WTC11 (cell line): ENCODE results near the gene ACIN1. TPM values are rescaled to one million over a fixed set of nuclear protein-coding genes. Genes with fewer than 3 reads are reported as not detected.

Source experiments
- ATAC-seq: fragments of 200-7000 bp; cut with Tn5 transposase; 2 replicates; pipeline ENCODE4 v1.10.0; 2021; ENCODE audit warnings: mild to moderate bottlenecking, moderate library complexity
- CTCF ChIA-PET: fragments of 300-600 bp; sonication (Branson Sonifier 250); formaldehyde crosslinking; loops from one replicate; lab custom pipeline; 2021; ENCODE audit warnings: antibody characterized with exemption; lab: Charles Lee
- POLR2A ChIA-PET: fragments of 350-600 bp; sonication (Branson Sonifier 250); formaldehyde crosslinking; loops from one replicate; lab custom pipeline; 2021; ENCODE audit warnings: antibody characterized with exemption; lab: Charles Lee
- DNase-seq: peaks from one replicate; pipeline ENCODE4 v3.0.0; 2021; ENCODE audit warnings: low spot score
- H3K27ac Mint-ChIP-seq: 2 replicates; pipeline ENCODE4 v1.8.0; 2021; ENCODE audit warnings: mixed read lengths
- H3K27me3 Mint-ChIP-seq: 2 replicates; pipeline ENCODE4 v1.8.0; 2021; ENCODE audit warnings: low read depth, mild to moderate bottlenecking, moderate library complexity, mixed read lengths
- H3K36me3 Mint-ChIP-seq: 2 replicates; pipeline ENCODE4 v1.8.0; 2021; ENCODE audit warnings: mixed read lengths
- H3K4me1 Mint-ChIP-seq: 2 replicates; pipeline ENCODE4 v1.8.0; 2022; ENCODE audit warnings: mixed read lengths
- H3K4me3 Mint-ChIP-seq: 2 replicates; pipeline ENCODE4 v1.8.0; 2021; ENCODE audit warnings: mild to moderate bottlenecking, moderate library complexity, mixed read lengths
- H3K9me3 Mint-ChIP-seq: 2 replicates; pipeline ENCODE4 v1.8.0; 2021; ENCODE audit warnings: mixed read lengths
- CTCF ChIP-seq: fragments of 200-600 bp; IDR thresholded peaks from 2 replicates; pipeline ENCODE4 v1.8.0; 2022; ENCODE audit warnings: antibody characterized with exemption
- ELF4 ChIP-seq: sonication (generic); formaldehyde crosslinking; IDR thresholded peaks from 2 replicates; pipeline ENCODE4 v1.8.1; 2022; ENCODE audit warnings: low read depth, mild to moderate bottlenecking, moderate library complexity, missing genetic modification reagents
- ESRRA ChIP-seq: sonication (generic); formaldehyde crosslinking; IDR thresholded peaks from 2 replicates; pipeline ENCODE4 v1.8.1; 2022; ENCODE audit warnings: mild to moderate bottlenecking, missing genetic modification reagents, borderline replicate concordance
- HMGXB4 ChIP-seq: sonication (generic); formaldehyde crosslinking; IDR thresholded peaks from 2 replicates; pipeline ENCODE4 v1.8.1; 2023; ENCODE audit warnings: mild to moderate bottlenecking, moderate library complexity, missing genetic modification reagents
- NFYB ChIP-seq: sonication (generic); formaldehyde crosslinking; conservative IDR thresholded peaks from 2 replicates; pipeline ENCODE4 v1.8.0; 2022; ENCODE audit warnings: low read depth, missing genetic modification reagents
- NR1H2 ChIP-seq: sonication (generic); formaldehyde crosslinking; IDR thresholded peaks from 2 replicates; pipeline ENCODE4 v1.9.0; 2021; ENCODE audit warnings: mild to moderate bottlenecking, moderate library complexity, missing genetic modification reagents
- NR2C2 ChIP-seq: sonication (generic); formaldehyde crosslinking; IDR thresholded peaks from 2 replicates; pipeline ENCODE4 v1.8.0; 2022; ENCODE audit warnings: mild to moderate bottlenecking, missing genetic modification reagents
- PREB ChIP-seq: sonication (generic); formaldehyde crosslinking; IDR thresholded peaks from 2 replicates; pipeline ENCODE4 v1.8.1; 2022; ENCODE audit warnings: mild to moderate bottlenecking, missing genetic modification reagents, moderate library complexity, borderline replicate concordance
- PRRX2 ChIP-seq: fragments of 250-450 bp; sonication (Bioruptor Pico); IDR thresholded peaks from 2 replicates; pipeline ENCODE4 v1.8.0; 2021; ENCODE audit warnings: mild to moderate bottlenecking
- TEAD4 ChIP-seq: sonication (generic); formaldehyde crosslinking; IDR thresholded peaks from 2 replicates; pipeline ENCODE4 v1.8.0; 2022; ENCODE audit warnings: mild to moderate bottlenecking, missing genetic modification reagents
- ZBTB21 ChIP-seq: sonication (generic); formaldehyde crosslinking; IDR thresholded peaks from 2 replicates; pipeline ENCODE4 v1.8.1; 2023; ENCODE audit warnings: mild to moderate bottlenecking, missing genetic modification reagents, borderline replicate concordance
- ZNF263 ChIP-seq: sonication (generic); formaldehyde crosslinking; IDR thresholded peaks from 2 replicates; pipeline ENCODE4 v1.8.1; 2022; ENCODE audit warnings: low read depth, mild to moderate bottlenecking, moderate library complexity, missing genetic modification reagents
- ZNF281 ChIP-seq: sonication (generic); formaldehyde crosslinking; IDR thresholded peaks from 2 replicates; pipeline ENCODE4 v1.8.0; 2023; ENCODE audit warnings: mild to moderate bottlenecking, missing genetic modification reagents
- ZNF671 ChIP-seq: fragments of 250-450 bp; sonication (Bioruptor Pico); IDR thresholded peaks from 2 replicates; pipeline ENCODE4 v1.8.0; 2021; ENCODE audit warnings: mild to moderate bottlenecking
- total RNA-seq: library from RNA; stranded (reverse); gene quantifications from 3 replicates; pipeline ENCODE4 v1.2.3, GENCODE V29; 2021
- TF ChIP-seq, protein P1 (sequence below): sonication (generic); formaldehyde crosslinking; IDR thresholded peaks from 2 replicates; pipeline ENCODE4 v1.8.0; 2023; ENCODE audit warnings: missing genetic modification reagents
- TF ChIP-seq, protein P2 (sequence below): sonication (generic); formaldehyde crosslinking; IDR thresholded peaks from 2 replicates; pipeline ENCODE4 v1.8.0; 2023; ENCODE audit warnings: missing genetic modification reagents, mild to moderate bottlenecking, borderline replicate concordance
- TF ChIP-seq, protein P3 (sequence below): fragments of 250-450 bp; sonication (Bioruptor Pico); IDR thresholded peaks from 2 replicates; pipeline ENCODE4 v1.9.0; 2021; ENCODE audit warnings: mild to moderate bottlenecking, borderline replicate concordance

ACIN1 gene
- total RNA-seq, 1 experiment from 2014 or later: 229 TPM

DNA sequence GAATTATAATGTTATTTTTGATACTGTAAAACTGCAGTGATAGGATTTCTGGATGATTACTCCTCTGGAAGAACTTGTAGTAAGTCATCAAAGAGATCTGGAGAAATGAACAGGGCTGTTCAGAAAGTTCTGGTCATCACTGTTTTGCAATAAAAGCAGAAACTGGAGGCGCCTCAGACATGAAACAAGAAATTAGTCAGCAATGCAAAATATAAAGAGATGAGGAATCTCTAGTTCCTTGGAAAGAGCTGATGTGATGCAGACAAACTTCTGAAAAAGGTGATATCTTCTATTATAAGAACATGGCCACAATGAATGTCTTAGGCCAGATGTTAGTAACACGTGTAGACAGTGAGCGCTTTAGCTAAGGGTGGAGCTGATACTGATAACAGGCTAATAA lies 9.5 kb downstream of the ACIN1 start:
- H3K27me3 Mint-ChIP-seq: no peaks in the 10 kb centered on the region
- POLR2A ChIA-PET: no interaction called here
- no peaks in the 10 kb centered on the region for H3K9me3 Mint-ChIP-seq
- TF ChIP-seq, protein P1, sequence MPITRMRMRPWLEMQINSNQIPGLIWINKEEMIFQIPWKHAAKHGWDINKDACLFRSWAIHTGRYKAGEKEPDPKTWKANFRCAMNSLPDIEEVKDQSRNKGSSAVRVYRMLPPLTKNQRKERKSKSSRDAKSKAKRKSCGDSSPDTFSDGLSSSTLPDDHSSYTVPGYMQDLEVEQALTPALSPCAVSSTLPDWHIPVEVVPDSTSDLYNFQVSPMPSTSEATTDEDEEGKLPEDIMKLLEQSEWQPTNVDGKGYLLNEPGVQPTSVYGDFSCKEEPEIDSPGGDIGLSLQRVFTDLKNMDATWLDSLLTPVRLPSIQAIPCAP (CRISPR knock-in tag): no peak
- TF ChIP-seq NFYB (CRISPR knock-in tag) (no peak), ZBTB21 (CRISPR knock-in tag) (no peak), ZNF671 (CRISPR knock-in tag) (no peak), TEAD4 (no peak), HMGXB4 (no peak), NR2C2 (no peak), ELF4 (CRISPR knock-in tag) (no peak), PRRX2 (CRISPR knock-in tag) (no peak), NR1H2 (CRISPR knock-in tag) (no peak), CTCF (no peak), PREB (CRISPR knock-in tag) (no peak), ZNF281 (no peak), ZNF263 (CRISPR knock-in tag) (no peak), ESRRA (CRISPR knock-in tag) (no peak)
- TF ChIP-seq, protein P2, sequence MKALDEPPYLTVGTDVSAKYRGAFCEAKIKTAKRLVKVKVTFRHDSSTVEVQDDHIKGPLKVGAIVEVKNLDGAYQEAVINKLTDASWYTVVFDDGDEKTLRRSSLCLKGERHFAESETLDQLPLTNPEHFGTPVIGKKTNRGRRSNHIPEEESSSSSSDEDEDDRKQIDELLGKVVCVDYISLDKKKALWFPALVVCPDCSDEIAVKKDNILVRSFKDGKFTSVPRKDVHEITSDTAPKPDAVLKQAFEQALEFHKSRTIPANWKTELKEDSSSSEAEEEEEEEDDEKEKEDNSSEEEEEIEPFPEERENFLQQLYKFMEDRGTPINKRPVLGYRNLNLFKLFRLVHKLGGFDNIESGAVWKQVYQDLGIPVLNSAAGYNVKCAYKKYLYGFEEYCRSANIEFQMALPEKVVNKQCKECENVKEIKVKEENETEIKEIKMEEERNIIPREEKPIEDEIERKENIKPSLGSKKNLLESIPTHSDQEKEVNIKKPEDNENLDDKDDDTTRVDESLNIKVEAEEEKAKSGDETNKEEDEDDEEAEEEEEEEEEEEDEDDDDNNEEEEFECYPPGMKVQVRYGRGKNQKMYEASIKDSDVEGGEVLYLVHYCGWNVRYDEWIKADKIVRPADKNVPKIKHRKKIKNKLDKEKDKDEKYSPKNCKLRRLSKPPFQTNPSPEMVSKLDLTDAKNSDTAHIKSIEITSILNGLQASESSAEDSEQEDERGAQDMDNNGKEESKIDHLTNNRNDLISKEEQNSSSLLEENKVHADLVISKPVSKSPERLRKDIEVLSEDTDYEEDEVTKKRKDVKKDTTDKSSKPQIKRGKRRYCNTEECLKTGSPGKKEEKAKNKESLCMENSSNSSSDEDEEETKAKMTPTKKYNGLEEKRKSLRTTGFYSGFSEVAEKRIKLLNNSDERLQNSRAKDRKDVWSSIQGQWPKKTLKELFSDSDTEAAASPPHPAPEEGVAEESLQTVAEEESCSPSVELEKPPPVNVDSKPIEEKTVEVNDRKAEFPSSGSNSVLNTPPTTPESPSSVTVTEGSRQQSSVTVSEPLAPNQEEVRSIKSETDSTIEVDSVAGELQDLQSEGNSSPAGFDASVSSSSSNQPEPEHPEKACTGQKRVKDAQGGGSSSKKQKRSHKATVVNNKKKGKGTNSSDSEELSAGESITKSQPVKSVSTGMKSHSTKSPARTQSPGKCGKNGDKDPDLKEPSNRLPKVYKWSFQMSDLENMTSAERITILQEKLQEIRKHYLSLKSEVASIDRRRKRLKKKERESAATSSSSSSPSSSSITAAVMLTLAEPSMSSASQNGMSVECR (CRISPR knock-in tag): no peak
- TF ChIP-seq, protein P3, sequence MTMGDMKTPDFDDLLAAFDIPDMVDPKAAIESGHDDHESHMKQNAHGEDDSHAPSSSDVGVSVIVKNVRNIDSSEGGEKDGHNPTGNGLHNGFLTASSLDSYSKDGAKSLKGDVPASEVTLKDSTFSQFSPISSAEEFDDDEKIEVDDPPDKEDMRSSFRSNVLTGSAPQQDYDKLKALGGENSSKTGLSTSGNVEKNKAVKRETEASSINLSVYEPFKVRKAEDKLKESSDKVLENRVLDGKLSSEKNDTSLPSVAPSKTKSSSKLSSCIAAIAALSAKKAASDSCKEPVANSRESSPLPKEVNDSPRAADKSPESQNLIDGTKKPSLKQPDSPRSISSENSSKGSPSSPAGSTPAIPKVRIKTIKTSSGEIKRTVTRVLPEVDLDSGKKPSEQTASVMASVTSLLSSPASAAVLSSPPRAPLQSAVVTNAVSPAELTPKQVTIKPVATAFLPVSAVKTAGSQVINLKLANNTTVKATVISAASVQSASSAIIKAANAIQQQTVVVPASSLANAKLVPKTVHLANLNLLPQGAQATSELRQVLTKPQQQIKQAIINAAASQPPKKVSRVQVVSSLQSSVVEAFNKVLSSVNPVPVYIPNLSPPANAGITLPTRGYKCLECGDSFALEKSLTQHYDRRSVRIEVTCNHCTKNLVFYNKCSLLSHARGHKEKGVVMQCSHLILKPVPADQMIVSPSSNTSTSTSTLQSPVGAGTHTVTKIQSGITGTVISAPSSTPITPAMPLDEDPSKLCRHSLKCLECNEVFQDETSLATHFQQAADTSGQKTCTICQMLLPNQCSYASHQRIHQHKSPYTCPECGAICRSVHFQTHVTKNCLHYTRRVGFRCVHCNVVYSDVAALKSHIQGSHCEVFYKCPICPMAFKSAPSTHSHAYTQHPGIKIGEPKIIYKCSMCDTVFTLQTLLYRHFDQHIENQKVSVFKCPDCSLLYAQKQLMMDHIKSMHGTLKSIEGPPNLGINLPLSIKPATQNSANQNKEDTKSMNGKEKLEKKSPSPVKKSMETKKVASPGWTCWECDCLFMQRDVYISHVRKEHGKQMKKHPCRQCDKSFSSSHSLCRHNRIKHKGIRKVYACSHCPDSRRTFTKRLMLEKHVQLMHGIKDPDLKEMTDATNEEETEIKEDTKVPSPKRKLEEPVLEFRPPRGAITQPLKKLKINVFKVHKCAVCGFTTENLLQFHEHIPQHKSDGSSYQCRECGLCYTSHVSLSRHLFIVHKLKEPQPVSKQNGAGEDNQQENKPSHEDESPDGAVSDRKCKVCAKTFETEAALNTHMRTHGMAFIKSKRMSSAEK: no peak
- TF ChIP-seq, all 79 proteins: peak for 0
- Mint-ChIP-seq H3K36me3 (peaks cover 81% of the 10 kb centered on the region), H3K27ac (no peak overlapping the region), H3K4me3 (no peak overlapping the region), H3K4me1 (no peaks in the 10 kb centered on the region)
- ATAC-seq (no peak), DNase-seq (no peak)
- CTCF ChIA-PET: interaction anchor here (0.6 to 5.0 kb wide), 3 partner anchors 17 to 58 kb away, joined by 4 to 20 read pairs (median 4); no protein-coding TSS in a partner anchor
